Measurements from ENCODE around the gene ZRANB1.

DNA sequence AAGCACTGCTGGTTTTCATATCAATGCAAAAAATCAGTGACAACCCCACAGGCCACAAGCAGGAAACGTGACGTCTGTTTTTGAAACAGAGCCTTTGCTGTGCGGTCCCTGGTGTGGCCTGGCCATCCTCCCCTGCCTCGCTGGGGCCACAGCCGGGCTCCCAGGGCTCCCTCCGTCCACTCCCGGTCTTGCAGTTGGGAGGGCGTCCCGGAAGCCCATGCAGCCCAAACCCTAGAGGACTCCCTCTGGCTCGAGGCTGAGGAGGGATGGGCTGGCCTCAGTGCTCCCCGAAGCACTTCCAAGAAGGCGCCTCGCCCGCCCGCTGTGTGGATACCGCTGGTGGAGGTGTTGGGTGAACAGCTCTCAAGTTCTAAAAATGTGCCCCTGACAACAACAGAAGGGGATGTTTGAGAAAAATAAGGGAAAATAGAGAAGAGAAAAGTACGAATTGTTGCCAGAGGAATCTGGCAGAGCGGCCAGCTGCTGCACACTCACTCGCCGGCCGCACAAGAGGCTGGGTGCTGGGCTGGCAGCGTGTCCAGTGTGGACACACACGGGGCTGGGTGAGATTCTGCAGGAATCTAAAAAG, 73.5 kb downstream of the ZRANB1 start:
- TF ChIP-seq, protein P1, sequence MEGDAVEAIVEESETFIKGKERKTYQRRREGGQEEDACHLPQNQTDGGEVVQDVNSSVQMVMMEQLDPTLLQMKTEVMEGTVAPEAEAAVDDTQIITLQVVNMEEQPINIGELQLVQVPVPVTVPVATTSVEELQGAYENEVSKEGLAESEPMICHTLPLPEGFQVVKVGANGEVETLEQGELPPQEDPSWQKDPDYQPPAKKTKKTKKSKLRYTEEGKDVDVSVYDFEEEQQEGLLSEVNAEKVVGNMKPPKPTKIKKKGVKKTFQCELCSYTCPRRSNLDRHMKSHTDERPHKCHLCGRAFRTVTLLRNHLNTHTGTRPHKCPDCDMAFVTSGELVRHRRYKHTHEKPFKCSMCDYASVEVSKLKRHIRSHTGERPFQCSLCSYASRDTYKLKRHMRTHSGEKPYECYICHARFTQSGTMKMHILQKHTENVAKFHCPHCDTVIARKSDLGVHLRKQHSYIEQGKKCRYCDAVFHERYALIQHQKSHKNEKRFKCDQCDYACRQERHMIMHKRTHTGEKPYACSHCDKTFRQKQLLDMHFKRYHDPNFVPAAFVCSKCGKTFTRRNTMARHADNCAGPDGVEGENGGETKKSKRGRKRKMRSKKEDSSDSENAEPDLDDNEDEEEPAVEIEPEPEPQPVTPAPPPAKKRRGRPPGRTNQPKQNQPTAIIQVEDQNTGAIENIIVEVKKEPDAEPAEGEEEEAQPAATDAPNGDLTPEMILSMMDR (IDR thresholded peaks at IDR 0.05) = no peak
- no peak for TF ChIP-seq POLR2AphosphoS5 (IDR thresholded peaks at IDR 0.05)
- TF ChIP-seq POLR2A (IDR thresholded peaks at IDR 0.05) = no peak

All from gastroesophageal sphincter (tissue), 3 donors.